Stromal cell of bone marrow (primary cell): ENCODE results near the gene CPT1A.

ENCODE experiments used
- DNase-seq: peaks from one replicate; pipeline ENCODE4 v3.0.0-alpha.2; 2012; ENCODE audit warnings: low read depth

CPT1A gene

GRCh38 chr11:68854273-68854958, 12.7 kb upstream of the CPT1A start:
- no peak for DNase-seq

GRCh38 chr11:68852628-68853027, 10.9 kb upstream of the CPT1A start:
- DNase-seq, result no peak

GRCh38 chr11:68848429-68848828, 6.7 kb upstream of the CPT1A start:
- no peak for DNase-seq

- DNase-seq, result no peak
Observed at GRCh38 chr11:68847395-68847794, 5.7 kb upstream of the CPT1A start.

GRCh38 chr11:68845351-68846002, 3.8 kb upstream of the CPT1A start:
- no peak for DNase-seq

- DNase-seq, result no peak
Observed at GRCh38 chr11:68844801-68845200, 3.1 kb upstream of the CPT1A start.

- DNase-seq, result no peak
Observed at GRCh38 chr11:68844376-68844775, 2.7 kb upstream of the CPT1A start.

GRCh38 chr11:68843703-68844312, 2.1 kb upstream of the CPT1A start:
- DNase-seq, result no peak

- no peak for DNase-seq
Observed at GRCh38 chr11:68843052-68843561, 1.4 kb upstream of the CPT1A start.

GRCh38 chr11:68842427-68843051, 823 bp upstream of the CPT1A start:
- no peak for DNase-seq

GRCh38 chr11:68840661-68841653, 759 bp downstream of the CPT1A start:
- no peak for DNase-seq

GRCh38 chr11:68839911-68840641, 1.6 kb downstream of the CPT1A start:
- no peak for DNase-seq

- DNase-seq, result peak; percentile 88
Observed at GRCh38 chr11:68839054-68839865, 2.5 kb downstream of the CPT1A start.

GRCh38 chr11:68838572-68838964, 3.1 kb downstream of the CPT1A start:
- no peak for DNase-seq

GRCh38 chr11:68837583-68838571, 3.8 kb downstream of the CPT1A start:
- no peak for DNase-seq

GRCh38 chr11:68835749-68836148, 6.0 kb downstream of the CPT1A start:
- no peak for DNase-seq

- no peak for DNase-seq
Observed at GRCh38 chr11:68835328-68835727, 6.4 kb downstream of the CPT1A start.

GRCh38 chr11:68832476-68833181, 9.1 kb downstream of the CPT1A start:
- DNase-seq, result no peak
